Subcutaneous adipose tissue (tissue), 4 donors: ENCODE data around the gene TOX4. TPM values are rescaled to one million over a fixed set of nuclear protein-coding genes. Genes with fewer than 3 reads are reported as not detected.

Source experiments
- total RNA-seq, 4 donors: library from RNA; depleted of rRNA; stranded (reverse); fragments of >200 nt; gene quantifications; one replicate each; pipeline ENCODE4 v1.1.0, GENCODE V29; 2016
- TF ChIP-seq, protein P1 (sequence below): fragments of 450-650 bp; IDR thresholded peaks from one replicate; pipeline ENCODE4 v1.5.1; 2016; ENCODE audit warnings: low read depth, mild to moderate bottlenecking, control low read depth, antibody characterized with exemption, moderate library complexity

Gene TOX4
- total RNA-seq, 4 donors from 2014 or later = 46.4 to 57.6 (median 49.2) TPM

DNA sequence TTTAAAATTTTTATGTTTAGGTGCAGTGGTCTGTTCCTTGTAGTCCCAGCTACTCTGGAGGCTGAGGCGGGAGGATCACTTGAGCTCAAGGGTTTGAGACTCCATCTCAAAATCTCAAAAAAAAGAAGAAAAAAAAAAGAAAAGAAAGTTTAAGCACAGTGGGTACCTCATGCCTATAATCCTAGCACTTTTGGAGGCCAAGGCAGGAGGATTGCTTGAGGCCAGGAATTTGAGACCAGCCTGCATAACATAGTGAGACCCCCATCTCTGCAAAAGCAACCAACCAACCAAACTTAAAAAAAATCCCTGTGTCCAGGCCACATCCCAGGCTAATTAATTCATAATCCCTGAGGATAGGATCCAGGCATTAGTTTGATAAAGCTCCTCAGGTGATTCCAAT, 52.5 kb downstream of the TOX4 start:
- TF ChIP-seq, protein P1, sequence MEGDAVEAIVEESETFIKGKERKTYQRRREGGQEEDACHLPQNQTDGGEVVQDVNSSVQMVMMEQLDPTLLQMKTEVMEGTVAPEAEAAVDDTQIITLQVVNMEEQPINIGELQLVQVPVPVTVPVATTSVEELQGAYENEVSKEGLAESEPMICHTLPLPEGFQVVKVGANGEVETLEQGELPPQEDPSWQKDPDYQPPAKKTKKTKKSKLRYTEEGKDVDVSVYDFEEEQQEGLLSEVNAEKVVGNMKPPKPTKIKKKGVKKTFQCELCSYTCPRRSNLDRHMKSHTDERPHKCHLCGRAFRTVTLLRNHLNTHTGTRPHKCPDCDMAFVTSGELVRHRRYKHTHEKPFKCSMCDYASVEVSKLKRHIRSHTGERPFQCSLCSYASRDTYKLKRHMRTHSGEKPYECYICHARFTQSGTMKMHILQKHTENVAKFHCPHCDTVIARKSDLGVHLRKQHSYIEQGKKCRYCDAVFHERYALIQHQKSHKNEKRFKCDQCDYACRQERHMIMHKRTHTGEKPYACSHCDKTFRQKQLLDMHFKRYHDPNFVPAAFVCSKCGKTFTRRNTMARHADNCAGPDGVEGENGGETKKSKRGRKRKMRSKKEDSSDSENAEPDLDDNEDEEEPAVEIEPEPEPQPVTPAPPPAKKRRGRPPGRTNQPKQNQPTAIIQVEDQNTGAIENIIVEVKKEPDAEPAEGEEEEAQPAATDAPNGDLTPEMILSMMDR = no peak

DNA sequence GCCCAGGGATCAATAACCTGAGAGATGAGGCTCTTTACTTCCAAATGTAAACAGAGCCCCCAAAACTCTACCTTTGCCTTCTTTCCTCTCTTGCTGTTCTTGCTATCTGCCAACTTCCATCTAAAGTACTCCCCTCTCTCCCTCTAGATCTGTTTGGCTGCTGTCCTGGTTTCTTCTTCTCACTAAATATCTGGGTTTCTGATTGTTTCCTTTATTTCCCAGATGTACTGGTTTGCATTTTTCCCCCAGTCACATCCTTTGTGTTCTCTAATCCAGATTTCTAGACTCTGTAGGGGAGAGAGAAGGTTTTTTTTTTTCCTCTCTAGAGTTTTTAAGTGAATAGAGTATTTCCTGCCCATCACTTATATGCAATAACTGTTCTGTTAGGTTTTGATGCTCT, 56.3 kb downstream of the TOX4 start:
- TF ChIP-seq, protein P1 = no peak

DNA sequence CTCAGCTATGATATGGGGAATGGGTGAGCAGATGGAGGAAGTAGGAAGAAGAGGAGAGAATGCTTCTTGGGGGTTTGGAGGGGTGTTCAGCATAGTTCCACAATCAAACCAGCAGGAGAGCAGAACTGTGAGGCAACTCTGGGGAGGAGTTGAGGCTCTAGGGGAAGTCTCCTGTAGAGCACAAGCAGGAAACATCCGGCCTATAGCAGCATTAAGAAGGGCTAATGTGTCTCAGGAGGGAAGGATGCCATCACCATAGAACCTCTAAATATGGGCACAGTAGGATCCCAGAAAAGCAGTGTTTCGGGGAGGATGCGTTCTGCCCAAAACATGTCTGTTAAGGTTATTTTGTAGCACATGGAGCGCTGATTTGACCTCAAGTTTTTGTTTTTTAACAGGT, 57.6 kb downstream of the TOX4 start:
- TF ChIP-seq, protein P1 = no peak

DNA sequence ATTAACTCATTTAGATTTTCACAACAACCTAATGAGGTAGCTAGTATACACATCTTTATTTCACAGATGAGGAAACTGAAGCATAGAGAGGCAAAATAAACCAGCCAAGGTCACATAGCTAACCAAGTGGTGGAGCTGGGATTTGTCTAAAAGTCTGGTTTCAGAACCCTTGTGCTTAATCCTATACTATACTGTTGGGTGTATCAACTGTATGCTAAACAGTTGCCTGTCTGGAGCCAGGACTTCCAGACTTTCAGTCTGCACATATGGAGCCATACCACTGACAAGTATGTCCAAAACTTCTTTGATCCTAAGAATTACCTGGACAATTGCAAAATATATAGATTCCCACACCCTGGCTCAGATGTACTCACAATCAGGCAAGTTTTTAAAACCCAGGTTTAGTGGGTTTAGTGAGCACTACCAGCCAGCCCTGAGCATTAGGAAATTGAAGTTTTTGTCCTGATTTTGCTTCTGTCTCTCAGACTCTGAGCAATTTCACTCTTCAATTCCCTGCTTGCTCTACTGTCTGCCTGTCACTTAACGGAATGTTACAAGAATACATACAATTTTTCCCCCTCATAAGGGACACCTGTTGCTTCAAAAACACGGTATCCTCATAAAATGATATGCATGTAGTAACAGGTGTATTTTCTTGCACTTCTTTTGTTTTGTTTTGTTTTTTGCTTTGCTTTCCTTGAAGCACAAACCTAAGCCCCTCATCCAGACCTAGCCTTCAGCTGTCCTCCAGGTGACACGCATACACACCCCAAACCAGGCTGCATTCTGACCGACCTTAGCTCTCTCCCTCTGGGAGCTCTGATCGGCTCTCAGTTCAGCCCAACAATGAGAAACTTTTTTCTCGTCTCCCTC, 58.8 kb downstream of the TOX4 start:
- TF ChIP-seq, protein P1 = no peak

DNA sequence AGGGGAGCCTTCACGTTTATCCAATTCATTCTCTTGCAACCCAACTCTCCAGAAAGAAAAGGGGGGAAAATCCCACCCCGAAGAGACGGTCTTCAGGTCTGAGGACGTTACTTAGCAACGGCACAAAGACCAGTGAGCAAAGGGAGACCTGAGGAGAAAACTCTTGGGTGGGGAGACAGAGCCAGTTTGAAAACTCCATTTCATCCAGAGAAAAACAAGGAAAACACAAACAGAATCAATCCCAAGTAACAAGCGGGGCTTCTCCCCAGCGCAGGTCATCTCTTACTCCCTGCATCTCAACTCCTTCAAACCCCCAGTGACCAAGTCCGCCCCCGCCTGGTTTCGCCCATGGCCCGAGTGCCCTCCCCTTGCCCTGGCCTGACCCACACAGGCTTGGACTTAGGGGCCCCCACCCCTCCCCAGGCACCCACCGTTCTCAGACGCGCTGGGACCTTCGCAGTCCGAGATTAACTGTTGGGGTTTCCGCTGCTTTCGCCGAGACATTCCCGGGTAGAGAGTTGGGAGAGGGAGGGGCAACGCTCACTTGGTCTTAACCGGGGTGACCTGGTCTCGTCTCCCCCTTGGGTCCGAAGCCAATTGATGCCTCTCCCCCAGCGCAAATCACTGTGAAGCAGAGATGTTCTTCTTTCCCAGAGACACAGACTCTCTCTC, 59.6 kb downstream of the TOX4 start:
- TF ChIP-seq, protein P1 = no peak

DNA sequence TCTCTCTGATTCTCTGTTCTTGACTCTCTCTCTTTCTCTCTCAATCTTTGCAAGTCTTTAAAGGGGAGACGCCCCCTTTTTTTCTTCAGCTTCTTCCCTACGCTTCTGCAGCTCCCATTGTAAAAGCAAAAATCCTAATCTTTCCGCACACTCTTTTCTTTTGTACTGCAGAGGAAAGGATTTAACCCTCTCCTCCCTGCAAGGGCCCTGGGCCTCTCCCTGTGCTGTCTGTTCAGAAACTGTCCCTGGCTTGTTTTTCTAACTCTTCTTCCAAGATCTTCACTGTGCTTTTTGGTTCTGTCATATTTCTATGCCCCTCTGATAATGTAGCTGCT, 60.1 kb downstream of the TOX4 start:
- TF ChIP-seq, protein P1 = no peak

DNA sequence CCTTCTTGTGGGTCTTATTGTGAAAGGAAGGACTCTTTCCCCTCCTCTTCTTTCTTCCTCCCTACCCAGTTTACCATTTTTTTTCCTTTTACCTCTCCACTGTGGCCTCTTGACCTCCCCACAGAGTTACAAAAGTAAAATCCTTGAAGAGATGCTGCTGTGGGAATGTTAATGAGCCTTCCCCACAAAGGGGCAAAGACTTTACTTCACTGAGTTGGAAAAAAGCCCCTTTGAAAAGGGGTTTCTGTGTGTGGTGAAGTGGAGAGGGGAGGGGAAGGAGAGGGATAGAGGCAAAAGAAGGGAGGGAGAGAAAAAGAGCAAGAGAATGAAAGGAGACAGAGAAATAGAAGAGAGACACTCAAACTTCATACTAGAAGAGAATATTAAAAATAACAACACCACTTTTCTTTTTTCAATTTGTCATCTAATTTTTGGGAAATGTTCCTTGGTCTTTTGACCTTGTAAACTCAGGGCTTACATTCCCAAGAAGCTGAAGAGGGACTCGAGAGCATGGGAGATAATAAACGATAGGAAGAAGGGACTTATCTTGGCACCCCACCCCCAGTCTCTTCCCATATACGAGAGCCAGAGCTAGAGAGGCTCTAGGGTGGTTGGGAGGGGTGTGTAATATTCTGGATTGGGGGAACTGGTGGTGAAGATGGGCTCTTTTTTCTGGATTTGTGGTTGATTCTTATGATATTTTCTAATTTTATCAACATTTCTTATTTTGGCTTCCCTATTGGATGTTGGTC, 62.4 kb downstream of the TOX4 start:
- TF ChIP-seq, protein P1 = no peak
